ENCODE measurements around the gene AKNA.
A peak's percentile ranks its signal among the peaks of the same experiment; 100 is the strongest.

The AKNA gene

DNA sequence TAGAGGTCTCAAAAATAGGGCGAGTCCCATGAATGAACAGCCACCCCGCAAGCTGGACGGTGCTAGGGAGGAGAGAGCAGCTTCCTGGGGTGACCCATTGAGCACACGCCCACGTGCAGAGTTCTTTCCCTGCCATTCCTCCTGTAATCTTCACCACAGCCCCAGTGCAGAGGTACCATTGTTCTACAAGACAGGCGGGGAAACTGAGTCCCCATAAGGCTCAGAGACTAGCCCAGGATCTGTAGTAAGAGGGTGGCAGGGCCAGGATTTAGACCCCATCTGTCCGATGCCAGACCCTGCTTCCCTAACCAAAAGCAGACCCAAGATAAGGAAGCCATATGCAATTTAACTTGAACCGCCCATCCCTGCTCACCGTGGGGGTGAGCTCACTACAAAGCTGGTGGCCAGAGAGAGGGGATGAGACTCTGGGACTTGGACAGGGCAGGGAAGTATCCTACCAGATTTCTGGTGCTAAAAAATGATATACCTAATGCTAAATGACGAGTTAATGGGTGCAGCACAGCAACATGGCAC lies 101.6 kb downstream of the AKNA start:
- in situ Hi-C loops (cut with HindIII; ENCODE audit: low sequenced_read_pairs): no loop called here
- no peak for TF ChIP-seq CTCF (IDR thresholded peaks at IDR 0.05; ENCODE audit: low read depth, low read length)
- no peak for DNase-seq (ENCODE audit: low read depth, low spot score)
- H3K4me3 ChIP-seq (ENCODE audit: low read depth, low read length): no peak overlapping the region

- in situ Hi-C loops (cut with HindIII; ENCODE audit: low sequenced_read_pairs): no loop called here
- peak; percentile 96 for DNase-seq (ENCODE audit: low read depth, low spot score)
- no peak overlapping the region for H3K4me3 ChIP-seq (ENCODE audit: low read depth, low read length)
- TF ChIP-seq CTCF (IDR thresholded peaks at IDR 0.05; ENCODE audit: low read depth, low read length): peak; percentile 22
These were observed 102.5 kb downstream of the AKNA start for GRCh38 chr9:114285166-114285867.

GRCh38 chr9:114284316-114285060 lies 103.3 kb downstream of the AKNA start:
- no peak overlapping the region for H3K4me3 ChIP-seq (ENCODE audit: low read depth, low read length)
- in situ Hi-C loops (cut with HindIII; ENCODE audit: low sequenced_read_pairs): no loop called here
- DNase-seq (ENCODE audit: low read depth, low spot score): no peak
- no peak for TF ChIP-seq CTCF (IDR thresholded peaks at IDR 0.05; ENCODE audit: low read depth, low read length)

Measured in astrocyte of the spinal cord (primary cell).